Measurements from ENCODE around the gene DNAJC1. TPM values are rescaled to one million over a fixed set of nuclear protein-coding genes. Genes with fewer than 3 reads are reported as not detected.

The DNAJC1 gene
- total RNA-seq, 1 experiment from 2014 or later, result 12.9 TPM

DNA sequence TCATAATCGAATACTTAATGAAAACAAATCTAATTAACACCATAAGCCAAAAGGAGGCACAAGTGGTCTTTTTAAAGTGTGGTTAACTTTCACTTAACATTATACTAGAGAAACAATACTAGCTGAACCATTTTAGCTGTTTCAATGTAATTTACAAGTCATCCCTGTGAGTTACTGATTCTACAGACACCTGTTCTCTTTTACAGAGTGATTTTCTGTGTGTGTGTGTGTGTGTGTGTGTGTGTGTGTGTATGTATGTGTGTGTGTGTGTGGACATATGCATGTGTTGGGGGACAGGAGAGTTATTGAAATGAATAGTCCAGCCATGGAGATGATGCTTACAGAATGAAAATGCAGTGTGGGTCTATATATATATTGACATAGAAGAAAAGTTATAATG is 200.2 kb downstream of the DNAJC1 start:
- POLR2A ChIA-PET, result no interaction called here
- in situ Hi-C loops (cut with HindIII; ENCODE audit: low pct_unique_long_range_greater_than_20kb, low sequenced_read_pairs) (no loop called here), intact Hi-C loops (cut with micrococcal nuclease; ENCODE audit: unreplicated experiment) (no loop called here)
- H3K36me3 ChIP-seq (ENCODE audit: control insufficient read depth, insufficient read depth, low read length), result no peaks in the 10 kb centered on the region
- DNase-seq (ENCODE audit: low read depth, low spot score) (no peak), ATAC-seq (no peak)
- no TSS peak for BruUV-seq (replicated peaks)
- CTCF ChIA-PET, result no interaction called here
- no peaks in the 10 kb centered on the region for H3K27me3 ChIP-seq (ENCODE audit: control insufficient read depth, insufficient read depth, low read length)
- no peak for TF ChIP-seq TCF7L2 (IDR thresholded peaks at IDR 0.05; ENCODE audit: low read depth, low read length)
- no peaks in the 10 kb centered on the region for H3K9me3 ChIP-seq (ENCODE audit: control insufficient read depth, insufficient read depth, low read depth, low read length)
- no peak overlapping the region for H3K27ac ChIP-seq (ENCODE audit: low read length)
- no peaks in the 10 kb centered on the region for H3K4me1 ChIP-seq (ENCODE audit: control insufficient read depth, insufficient read depth, low read length)
- H3K4me3 ChIP-seq (ENCODE audit: low read depth in 2 of 2, low read length in 2 of 2), result no peak overlapping the region

DNA sequence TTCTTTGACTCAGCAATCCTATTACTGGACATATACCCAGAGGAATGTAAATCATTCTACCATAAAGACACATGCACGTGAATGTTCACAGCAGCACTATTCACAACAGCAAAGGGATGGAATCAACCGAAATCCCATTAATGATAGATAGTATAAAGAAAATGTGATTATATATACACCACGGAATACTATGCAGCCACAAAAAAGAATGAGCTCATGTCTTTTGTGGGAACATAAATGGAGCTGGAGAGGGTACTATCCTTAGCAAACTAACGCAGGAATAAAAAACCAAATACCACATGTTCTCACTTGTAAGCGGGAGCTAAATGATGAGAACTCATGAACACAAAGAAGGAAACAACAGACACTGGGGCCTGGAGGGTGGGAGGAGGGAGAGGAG is 201.9 kb downstream of the DNAJC1 start:
- no peaks in the 10 kb centered on the region for H3K9me3 ChIP-seq (ENCODE audit: control insufficient read depth, insufficient read depth, low read depth, low read length)
- H3K4me1 ChIP-seq (ENCODE audit: control insufficient read depth, insufficient read depth, low read length), result no peaks in the 10 kb centered on the region
- no peak overlapping the region for H3K4me3 ChIP-seq (ENCODE audit: low read depth in 2 of 2, low read length in 2 of 2)
- no TSS peak for BruUV-seq (replicated peaks)
- TF ChIP-seq TCF7L2 (IDR thresholded peaks at IDR 0.05; ENCODE audit: low read depth, low read length), result no peak
- no peak for TF ChIP-seq POLR2AphosphoS5 (IDR thresholded peaks at IDR 0.05; ENCODE audit: low read depth, low read length)
- TF ChIP-seq, protein P1, sequence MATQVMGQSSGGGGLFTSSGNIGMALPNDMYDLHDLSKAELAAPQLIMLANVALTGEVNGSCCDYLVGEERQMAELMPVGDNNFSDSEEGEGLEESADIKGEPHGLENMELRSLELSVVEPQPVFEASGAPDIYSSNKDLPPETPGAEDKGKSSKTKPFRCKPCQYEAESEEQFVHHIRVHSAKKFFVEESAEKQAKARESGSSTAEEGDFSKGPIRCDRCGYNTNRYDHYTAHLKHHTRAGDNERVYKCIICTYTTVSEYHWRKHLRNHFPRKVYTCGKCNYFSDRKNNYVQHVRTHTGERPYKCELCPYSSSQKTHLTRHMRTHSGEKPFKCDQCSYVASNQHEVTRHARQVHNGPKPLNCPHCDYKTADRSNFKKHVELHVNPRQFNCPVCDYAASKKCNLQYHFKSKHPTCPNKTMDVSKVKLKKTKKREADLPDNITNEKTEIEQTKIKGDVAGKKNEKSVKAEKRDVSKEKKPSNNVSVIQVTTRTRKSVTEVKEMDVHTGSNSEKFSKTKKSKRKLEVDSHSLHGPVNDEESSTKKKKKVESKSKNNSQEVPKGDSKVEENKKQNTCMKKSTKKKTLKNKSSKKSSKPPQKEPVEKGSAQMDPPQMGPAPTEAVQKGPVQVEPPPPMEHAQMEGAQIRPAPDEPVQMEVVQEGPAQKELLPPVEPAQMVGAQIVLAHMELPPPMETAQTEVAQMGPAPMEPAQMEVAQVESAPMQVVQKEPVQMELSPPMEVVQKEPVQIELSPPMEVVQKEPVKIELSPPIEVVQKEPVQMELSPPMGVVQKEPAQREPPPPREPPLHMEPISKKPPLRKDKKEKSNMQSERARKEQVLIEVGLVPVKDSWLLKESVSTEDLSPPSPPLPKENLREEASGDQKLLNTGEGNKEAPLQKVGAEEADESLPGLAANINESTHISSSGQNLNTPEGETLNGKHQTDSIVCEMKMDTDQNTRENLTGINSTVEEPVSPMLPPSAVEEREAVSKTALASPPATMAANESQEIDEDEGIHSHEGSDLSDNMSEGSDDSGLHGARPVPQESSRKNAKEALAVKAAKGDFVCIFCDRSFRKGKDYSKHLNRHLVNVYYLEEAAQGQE (IDR thresholded peaks at IDR 0.05; ENCODE audit: insufficient read depth in 1 of 2, low read depth in 2 of 2, low read length in 1 of 2), result no peak
- no peak for TF ChIP-seq SIN3A (IDR thresholded peaks at IDR 0.05; ENCODE audit: borderline replicate concordance, insufficient read depth, low read depth, low read length)
- TF ChIP-seq, protein P2, sequence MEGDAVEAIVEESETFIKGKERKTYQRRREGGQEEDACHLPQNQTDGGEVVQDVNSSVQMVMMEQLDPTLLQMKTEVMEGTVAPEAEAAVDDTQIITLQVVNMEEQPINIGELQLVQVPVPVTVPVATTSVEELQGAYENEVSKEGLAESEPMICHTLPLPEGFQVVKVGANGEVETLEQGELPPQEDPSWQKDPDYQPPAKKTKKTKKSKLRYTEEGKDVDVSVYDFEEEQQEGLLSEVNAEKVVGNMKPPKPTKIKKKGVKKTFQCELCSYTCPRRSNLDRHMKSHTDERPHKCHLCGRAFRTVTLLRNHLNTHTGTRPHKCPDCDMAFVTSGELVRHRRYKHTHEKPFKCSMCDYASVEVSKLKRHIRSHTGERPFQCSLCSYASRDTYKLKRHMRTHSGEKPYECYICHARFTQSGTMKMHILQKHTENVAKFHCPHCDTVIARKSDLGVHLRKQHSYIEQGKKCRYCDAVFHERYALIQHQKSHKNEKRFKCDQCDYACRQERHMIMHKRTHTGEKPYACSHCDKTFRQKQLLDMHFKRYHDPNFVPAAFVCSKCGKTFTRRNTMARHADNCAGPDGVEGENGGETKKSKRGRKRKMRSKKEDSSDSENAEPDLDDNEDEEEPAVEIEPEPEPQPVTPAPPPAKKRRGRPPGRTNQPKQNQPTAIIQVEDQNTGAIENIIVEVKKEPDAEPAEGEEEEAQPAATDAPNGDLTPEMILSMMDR (IDR thresholded peaks at IDR 0.05), result no peak
- no peak for ATAC-seq
- H3K27me3 ChIP-seq (ENCODE audit: control insufficient read depth, insufficient read depth, low read length), result no peaks in the 10 kb centered on the region
- in situ Hi-C loops (cut with HindIII; ENCODE audit: low pct_unique_long_range_greater_than_20kb, low sequenced_read_pairs) (no loop called here), intact Hi-C loops (cut with micrococcal nuclease; ENCODE audit: unreplicated experiment) (no loop called here)
- no peak for DNase-seq (ENCODE audit: low read depth, low spot score)
- ChIA-PET CTCF (no interaction called here), POLR2A (no interaction called here)
- no peaks in the 10 kb centered on the region for H3K36me3 ChIP-seq (ENCODE audit: control insufficient read depth, insufficient read depth, low read length)
- no peak overlapping the region for H3K27ac ChIP-seq (ENCODE audit: low read length)

- TF ChIP-seq, protein P2 (IDR thresholded peaks at IDR 0.05), result no peak
- no peak for TF ChIP-seq TCF7L2 (IDR thresholded peaks at IDR 0.05; ENCODE audit: low read depth, low read length)
- no peak for TF ChIP-seq POLR2AphosphoS5 (IDR thresholded peaks at IDR 0.05; ENCODE audit: low read depth, low read length)
- TF ChIP-seq, protein P1 (IDR thresholded peaks at IDR 0.05; ENCODE audit: insufficient read depth in 1 of 2, low read depth in 2 of 2, low read length in 1 of 2), result no peak
- TF ChIP-seq SIN3A (IDR thresholded peaks at IDR 0.05; ENCODE audit: borderline replicate concordance, insufficient read depth, low read depth, low read length), result no peak
- H3K4me3 ChIP-seq (ENCODE audit: low read depth in 2 of 2, low read length in 2 of 2), result no peak overlapping the region
- no TSS peak for BruUV-seq (replicated peaks)
- H3K4me1 ChIP-seq (ENCODE audit: control insufficient read depth, insufficient read depth, low read length), result no peaks in the 10 kb centered on the region
- in situ Hi-C loops (cut with HindIII; ENCODE audit: low pct_unique_long_range_greater_than_20kb, low sequenced_read_pairs), result no loop called here
- DNase-seq (ENCODE audit: low read depth, low spot score) (no peak), ATAC-seq (no peak)
- intact Hi-C loops (cut with micrococcal nuclease; ENCODE audit: unreplicated experiment), result no loop called here
- H3K9me3 ChIP-seq (ENCODE audit: control insufficient read depth, insufficient read depth, low read depth, low read length), result no peaks in the 10 kb centered on the region
- POLR2A ChIA-PET, result no interaction called here
- CTCF ChIA-PET, result no interaction called here
- no peaks in the 10 kb centered on the region for H3K27me3 ChIP-seq (ENCODE audit: control insufficient read depth, insufficient read depth, low read length)
- no peak overlapping the region for H3K27ac ChIP-seq (ENCODE audit: low read length)
- no peaks in the 10 kb centered on the region for H3K36me3 ChIP-seq (ENCODE audit: control insufficient read depth, insufficient read depth, low read length)
Observed at GRCh38 chr10:21797984-21798765, 205.4 kb downstream of the DNAJC1 start.

Measured in Panc1 (cell line).